Smooth muscle cell (in vitro differentiated cells): ENCODE data around the gene AP3B1. TPM values are rescaled to one million over a fixed set of nuclear protein-coding genes. Genes with fewer than 3 reads are reported as not detected.

Source experiments
- DNase-seq: peaks from one replicate; lab custom pipeline; 2025; ENCODE audit not compliant: unreplicated experiment; lab: John Stamatoyannopoulos, UW
- H2AFZ ChIP-seq: fragments of 200-600 bp; sonication (generic); 2 replicates; pipeline ENCODE4 v1.6.0; 2016; ENCODE audit warnings: antibody characterized with exemption, low read depth, mild to moderate bottlenecking
- H3F3A ChIP-seq: fragments of 200-600 bp; sonication (generic); 2 replicates; pipeline ENCODE4 v1.6.0; 2017; ENCODE audit warnings: antibody characterized with exemption, low read depth
- H3K27ac ChIP-seq: fragments of 200-600 bp; sonication (generic); 2 replicates; pipeline ENCODE4 v1.5.1; 2016; ENCODE audit warnings: low read depth, mild to moderate bottlenecking
- H3K27me3 ChIP-seq: fragments of 200-600 bp; sonication (generic); 2 replicates; pipeline ENCODE4 v1.6.1; 2016; ENCODE audit warnings: low read depth, mild to moderate bottlenecking
- H3K36me3 ChIP-seq: fragments of 200-600 bp; sonication (generic); 2 replicates; pipeline ENCODE4 v1.5.1; 2016; ENCODE audit warnings: low read depth
- H3K4me1 ChIP-seq: fragments of 200-600 bp; sonication (generic); 2 replicates; pipeline ENCODE4 v1.5.1; 2016; ENCODE audit warnings: low read depth
- H3K4me2 ChIP-seq: fragments of 200-600 bp; sonication (generic); 2 replicates; pipeline ENCODE4 v1.6.0; 2016; ENCODE audit warnings: mild to moderate bottlenecking
- H3K4me3 ChIP-seq: fragments of 200-600 bp; sonication (generic); 2 replicates; pipeline ENCODE4 v1.5.1; 2016; ENCODE audit warnings: mild to moderate bottlenecking
- H3K79me2 ChIP-seq: fragments of 200-600 bp; sonication (generic); 2 replicates; pipeline ENCODE4 v1.6.0; 2016; ENCODE audit warnings: low read depth, mild to moderate bottlenecking
- H3K9ac ChIP-seq: fragments of 200-600 bp; sonication (generic); 2 replicates; pipeline ENCODE4 v1.6.0; 2016; ENCODE audit warnings: low read depth
- H3K9me3 ChIP-seq: fragments of 200-600 bp; sonication (generic); replicated peaks from 2 replicates; pipeline ENCODE4 v1.5.1; 2016; ENCODE audit warnings: low read depth
- H4K20me1 ChIP-seq: fragments of 200-600 bp; sonication (generic); 2 replicates; pipeline ENCODE4 v1.6.0; 2016; ENCODE audit warnings: low read depth
- WGBS: methylation state at CpG from one replicate; pipeline ENCODE4 v1.1.7; 2016; ENCODE audit warnings: low lambda C conversion rate; 5-methylcytosine and 5-hydroxymethylcytosine counted together
- polyA plus RNA-seq: library from polyadenylated mRNA; unstranded; fragments of >200 nt; fragmentation: Nextera tagmentation; extraction: Ambion mirVana; gene quantifications from 2 replicates; pipeline ENCODE4 v1.2.1, GENCODE V29; 2016
- total RNA-seq: library from RNA; depleted of rRNA; stranded (reverse); fragments of >200 nt; gene quantifications from 2 replicates; pipeline ENCODE4 v1.2.3, GENCODE V29; 2014
- TF ChIP-seq, protein P1 (sequence below): fragments of 200-600 bp; sonication (generic); IDR thresholded peaks from 2 replicates; pipeline ENCODE4 v1.5.1; 2017; ENCODE audit warnings: borderline replicate concordance, mild to moderate bottlenecking, antibody characterized with exemption; ENCODE audit not compliant: insufficient read depth, poor library complexity, severe bottlenecking

The AP3B1 gene
- total and polyA plus RNA-seq, 2 experiments from 2014 or later: 36.9 to 76.3 TPM

DNA sequence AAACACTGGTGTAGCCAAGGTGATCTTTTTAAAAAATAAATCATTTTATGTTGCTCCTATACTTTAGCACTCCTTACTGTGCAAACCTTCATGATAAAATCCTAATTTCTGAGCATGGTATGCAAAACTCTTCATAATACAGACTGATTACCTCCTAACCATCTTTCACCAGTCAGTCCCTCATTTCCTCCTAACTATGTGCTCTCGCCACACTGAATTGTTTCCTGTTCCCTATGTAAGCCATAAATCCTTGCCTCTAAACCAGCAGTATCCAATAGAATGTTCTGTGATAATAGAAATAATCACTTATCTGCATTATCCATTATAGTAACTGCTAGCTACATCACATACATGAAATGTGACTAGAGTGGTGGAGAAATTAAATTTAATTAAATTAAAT lies 10.7 kb downstream of the AP3B1 start:
- Histone ChIP-seq H2AFZ (no peak overlapping the region), H3F3A (peaks cover 9% of the 10 kb centered on the region), H3K79me2 (peaks cover 88% of the 10 kb centered on the region), H3K4me1 (peaks cover 13% of the 10 kb centered on the region), H4K20me1 (peaks cover 92% of the 10 kb centered on the region), H3K27ac (no peak overlapping the region), H3K36me3 (no peaks in the 10 kb centered on the region), H3K4me3 (no peak overlapping the region), H3K9ac (no peak overlapping the region), H3K4me2 (no peak overlapping the region), H3K9me3 (no peaks in the 10 kb centered on the region), H3K27me3 (no peaks in the 10 kb centered on the region)
- WGBS: 97% methylated on average over 1 of the region's 1 CpG
- TF ChIP-seq, protein P1, sequence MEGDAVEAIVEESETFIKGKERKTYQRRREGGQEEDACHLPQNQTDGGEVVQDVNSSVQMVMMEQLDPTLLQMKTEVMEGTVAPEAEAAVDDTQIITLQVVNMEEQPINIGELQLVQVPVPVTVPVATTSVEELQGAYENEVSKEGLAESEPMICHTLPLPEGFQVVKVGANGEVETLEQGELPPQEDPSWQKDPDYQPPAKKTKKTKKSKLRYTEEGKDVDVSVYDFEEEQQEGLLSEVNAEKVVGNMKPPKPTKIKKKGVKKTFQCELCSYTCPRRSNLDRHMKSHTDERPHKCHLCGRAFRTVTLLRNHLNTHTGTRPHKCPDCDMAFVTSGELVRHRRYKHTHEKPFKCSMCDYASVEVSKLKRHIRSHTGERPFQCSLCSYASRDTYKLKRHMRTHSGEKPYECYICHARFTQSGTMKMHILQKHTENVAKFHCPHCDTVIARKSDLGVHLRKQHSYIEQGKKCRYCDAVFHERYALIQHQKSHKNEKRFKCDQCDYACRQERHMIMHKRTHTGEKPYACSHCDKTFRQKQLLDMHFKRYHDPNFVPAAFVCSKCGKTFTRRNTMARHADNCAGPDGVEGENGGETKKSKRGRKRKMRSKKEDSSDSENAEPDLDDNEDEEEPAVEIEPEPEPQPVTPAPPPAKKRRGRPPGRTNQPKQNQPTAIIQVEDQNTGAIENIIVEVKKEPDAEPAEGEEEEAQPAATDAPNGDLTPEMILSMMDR: no peak
- no peak for DNase-seq

GRCh38 chr5:78283105-78283504 lies 11.4 kb downstream of the AP3B1 start:
- H3K9ac ChIP-seq: no peak overlapping the region
- peaks cover 84% of the 10 kb centered on the region for H3K79me2 ChIP-seq
- no peak overlapping the region for H3K4me2 ChIP-seq
- H3K4me3 ChIP-seq: no peak overlapping the region
- no peaks in the 10 kb centered on the region for H3K36me3 ChIP-seq
- H3K27ac ChIP-seq: no peak overlapping the region
- H3K27me3 ChIP-seq: no peaks in the 10 kb centered on the region
- TF ChIP-seq, protein P1: no peak
- peaks cover 6% of the 10 kb centered on the region for H3K4me1 ChIP-seq
- WGBS: 83% methylated on average over 4 of the region's 4 CpGs
- no peaks in the 10 kb centered on the region for H3K9me3 ChIP-seq
- H3F3A ChIP-seq: peaks cover 3% of the 10 kb centered on the region
- peaks cover 90% of the 10 kb centered on the region for H4K20me1 ChIP-seq
- no peak for DNase-seq
- no peak overlapping the region for H2AFZ ChIP-seq

GRCh38 chr5:78280261-78280660 lies 14.2 kb downstream of the AP3B1 start:
- Histone ChIP-seq H3K79me2 (peaks cover 82% of the 10 kb centered on the region), H3K36me3 (no peaks in the 10 kb centered on the region), H3F3A (no peaks in the 10 kb centered on the region), H3K27me3 (no peaks in the 10 kb centered on the region), H4K20me1 (peaks cover 89% of the 10 kb centered on the region), H3K9me3 (no peaks in the 10 kb centered on the region), H3K27ac (no peak overlapping the region), H3K9ac (no peak overlapping the region), H3K4me2 (no peak overlapping the region), H2AFZ (no peak overlapping the region), H3K4me3 (no peak overlapping the region), H3K4me1 (no peaks in the 10 kb centered on the region)
- 93% methylated on average over 2 of the region's 2 CpGs for WGBS
- DNase-seq: no peak
- TF ChIP-seq, protein P1: no peak

- Histone ChIP-seq H3K4me2 (no peak overlapping the region), H3K27ac (no peak overlapping the region), H4K20me1 (peaks cover 91% of the 10 kb centered on the region), H2AFZ (no peak overlapping the region), H3K4me1 (peaks cover 5% of the 10 kb centered on the region), H3K9me3 (no peaks in the 10 kb centered on the region), H3K36me3 (no peaks in the 10 kb centered on the region), H3K4me3 (no peak overlapping the region), H3F3A (no peaks in the 10 kb centered on the region), H3K9ac (no peak overlapping the region), H3K79me2 (peaks cover 85% of the 10 kb centered on the region), H3K27me3 (no peaks in the 10 kb centered on the region)
- DNase-seq: no peak
- 93% methylated on average over 5 of the region's 5 CpGs for WGBS
- TF ChIP-seq, protein P1: no peak
These were observed 15.3 kb downstream of the AP3B1 start for GRCh38 chr5:78279194-78279593.
